HepG2 (cell line): Measurements from ENCODE around the gene OR52B2. TPM values are rescaled to one million over a fixed set of nuclear protein-coding genes. Genes with fewer than 3 reads are reported as not detected.

ENCODE experiments used
- ATAC-seq: fragments of 200-7000 bp; cut with Tn5 transposase; 3 replicates; pipeline ENCODE4 v1.9.1; 2020; ENCODE audit warnings: mild to moderate bottlenecking, moderate library complexity
- BruUV-seq: library from RNA; stranded (reverse); fragments of 400-500 nt; replicated peaks from 2 replicates; lab custom pipeline; 2021; lab: Mats Ljungman, UMichigan
- CTCF ChIA-PET: fragments of 300-600 bp; formaldehyde crosslinking; extraction: SDS; loops from one replicate; lab custom pipeline; 2021; ENCODE audit warnings: low total read pairs, inconsistent platforms, low intra/inter-chr PET ratio; lab: Yijun Ruan, JAX
- POLR2A ChIA-PET: fragments of 350-600 bp; sonication (Branson Sonifier 250); formaldehyde crosslinking; loops from one replicate; lab custom pipeline; 2020; ENCODE audit warnings: antibody characterized with exemption, inconsistent platforms; lab: Yijun Ruan, JAX
- DNase-seq: peaks from one replicate; pipeline ENCODE4 v3.0.0-alpha.2; 2015; ENCODE audit warnings: low spot score
- FAIRE-seq: peaks from 3 replicates; lab custom pipeline; 2011; peaks lifted over from hg19 to GRCh38; lab: Jason Lieb, UNC
- H2AFZ ChIP-seq: one replicate; pipeline ENCODE4 v1.6.1; 2011; ENCODE audit warnings: low read length, inconsistent platforms
- H3K27ac ChIP-seq: fragments of 300-600 bp; 3 replicates; pipeline ENCODE4 v1.8.0; 2011; ENCODE audit warnings: mixed run types, mild to moderate bottlenecking, mixed read lengths, low read length, inconsistent platforms; ENCODE audit not compliant: insufficient read depth; ENCODE audit errors: extremely low read length
- H3K27me3 ChIP-seq, 2 experiments: fragments of 200-600 bp in 1 of 2; 2 replicates in 1 of 2; 3 replicates in 1 of 2; pipeline versions ENCODE4 v1.6.0 to v1.8.0; 2011; ENCODE audit warnings: low read length in 2 of 2, mild to moderate bottlenecking in 2 of 2, moderate library complexity in 2 of 2, inconsistent platforms in 1 of 2; ENCODE audit not compliant: insufficient read depth in 2 of 2, control insufficient read depth in 1 of 2
- H3K36me3 ChIP-seq, 2 experiments: fragments of 200-600 bp in 1 of 2; replicated peaks in 1 of 2; 2 replicates in 1 of 2; 3 replicates in 1 of 2; pipeline versions ENCODE4 v1.5.1 to v1.8.0; 2011; ENCODE audit warnings: low read length in 2 of 2, inconsistent platforms in 1 of 2; ENCODE audit not compliant: insufficient read depth in 2 of 2, control insufficient read depth in 1 of 2
- H3K4me1 ChIP-seq: 2 replicates; pipeline ENCODE4 v1.5.1; 2012; ENCODE audit warnings: low read length, inconsistent platforms; ENCODE audit not compliant: insufficient read depth
- H3K4me2 ChIP-seq: 2 replicates; pipeline ENCODE4 v1.6.0; 2011; ENCODE audit warnings: low read depth, low read length, inconsistent platforms
- H3K4me3 ChIP-seq, 3 experiments: fragments of 200-600 bp in 1 of 3; sonication (generic), shearing (Covaris generic) in 1 of 3; replicated peaks in 1 of 3; 2 replicates each; pipeline ENCODE4 v1.5.1; 2011 to 2016; ENCODE audit warnings: low read length in 3 of 3, inconsistent platforms in 2 of 3, low read depth in 2 of 3, mild to moderate bottlenecking in 2 of 3, control low read depth in 1 of 3, mixed read lengths in 1 of 3; ENCODE audit not compliant: insufficient read depth in 1 of 3
- H3K79me2 ChIP-seq: one replicate; pipeline ENCODE4 v1.6.1; 2011; ENCODE audit warnings: low read length, inconsistent platforms; ENCODE audit not compliant: insufficient read depth
- H3K9ac ChIP-seq: 2 replicates; pipeline ENCODE4 v1.6.0; 2011; ENCODE audit warnings: mild to moderate bottlenecking, low read depth, low read length, inconsistent platforms; ENCODE audit not compliant: insufficient read depth
- H3K9me3 ChIP-seq: 2 replicates; pipeline ENCODE4 v1.5.1; 2012; ENCODE audit warnings: mild to moderate bottlenecking, low read length
- H4K20me1 ChIP-seq: 2 replicates; pipeline ENCODE4 v1.6.0; 2011; ENCODE audit warnings: inconsistent platforms, mild to moderate bottlenecking, low read length, moderate library complexity; ENCODE audit not compliant: insufficient read depth
- E2F1 ChIP-seq: sonication (generic); formaldehyde crosslinking; IDR thresholded peaks from 2 replicates; pipeline ENCODE4 v1.5.0; 2020; ENCODE audit warnings: missing genetic modification reagents
- FOXO4 ChIP-seq: sonication (generic); formaldehyde crosslinking; conservative IDR thresholded peaks from 2 replicates; pipeline ENCODE4 v1.8.1; 2023; ENCODE audit warnings: missing genetic modification reagents
- HNF1A ChIP-seq, 2 experiments: sonication (generic) in 1 of 2; formaldehyde crosslinking in 1 of 2; IDR thresholded peaks; 2 replicates each; pipeline versions ENCODE4 v1.4.0 to v1.6.1; 2016 to 2020; ENCODE audit warnings: borderline replicate concordance in 1 of 2, low read depth in 1 of 2, mild to moderate bottlenecking in 1 of 2, missing genetic modification reagents in 1 of 2
- HNF1B ChIP-seq: sonication (generic); formaldehyde crosslinking; IDR thresholded peaks from 2 replicates; pipeline ENCODE4 v1.5.1; 2020; ENCODE audit warnings: mild to moderate bottlenecking, moderate library complexity, missing genetic modification reagents
- NCOR1 ChIP-seq: fragments of 200-600 bp; sonication (generic); IDR thresholded peaks from 2 replicates; pipeline ENCODE4 v1.7.0; 2017; ENCODE audit warnings: antibody characterized with exemption, low read length, borderline replicate concordance
- PAXIP1 ChIP-seq: sonication (generic); formaldehyde crosslinking; conservative IDR thresholded peaks from 2 replicates; pipeline ENCODE4 v1.4.0; 2020; ENCODE audit warnings: mild to moderate bottlenecking, missing genetic modification reagents, moderate library complexity
- POGZ ChIP-seq: sonication (generic); formaldehyde crosslinking; IDR thresholded peaks from 2 replicates; pipeline ENCODE4 v1.4.0; 2020; ENCODE audit warnings: mild to moderate bottlenecking, missing genetic modification reagents
- RARA ChIP-seq: IDR thresholded peaks from 2 replicates; pipeline ENCODE4 v1.6.1; 2016; ENCODE audit warnings: missing genetic modification reagents, missing compliant biosample characterization
- SSRP1 ChIP-seq: IDR thresholded peaks from 2 replicates; pipeline ENCODE4 v1.6.1; 2016; ENCODE audit warnings: control low read depth
- WGBS: methylation state at CpG from one replicate; pipeline ENCODE4 v1.1.6; 2017; ENCODE audit warnings: low lambda C conversion rate; 5-methylcytosine and 5-hydroxymethylcytosine counted together
- in situ Hi-C: cut with HindIII; loops from 2 replicates; pipeline ENCODE4 v1.10.0; 2017; ENCODE audit warnings: low pct_unique_long_range_greater_than_20kb; ENCODE audit not compliant: extremely low pct_ligation_motif_present
- intact Hi-C: fragments of 100-400 bp; cut with micrococcal nuclease; formaldehyde crosslinking; loops from one replicate; pipeline ENCODE4 v1.10.0; 2022; ENCODE audit not compliant: unreplicated experiment
- polyA plus RNA-seq, 8 experiments: library from polyadenylated mRNA; depleted of rRNA in 3 of 8; stranded (reverse) in 7 of 8; unstranded in 1 of 8; fragments of >200 nt; fragmentation: Illumina TruSeq in 4 of 8; extraction: Trizol in 4 of 8; gene quantifications; 2 replicates each; pipeline versions ENCODE4 v1.2.1 to v1.2.3, GENCODE V29; 2011 to 2016; ENCODE audit warnings: low read depth in 4 of 8, missing spikeins in 1 of 8, mixed read lengths in 1 of 8; ENCODE audit not compliant: insufficient read depth in 1 of 8
- total RNA-seq, 5 experiments: library from RNA; depleted of rRNA; stranded (reverse); fragments of >200 nt; fragmentation: Illumina TruSeq; extraction: Trizol; gene quantifications; 2 replicates each; pipeline ENCODE4 v1.2.3, GENCODE V29; 2016; ENCODE audit warnings: low read depth in 1 of 5

Gene OR52B2
- total and polyA plus RNA-seq, 2 of the 13 experiments (the other 11 are each of a cell fraction or from before 2014, with no cell fraction given): not detected

- no peak for ATAC-seq
- BruUV-seq: no TSS peak
- FAIRE-seq: no peak
- TF ChIP-seq HNF1A (IDR thresholded peaks at IDR 0.05; ENCODE audit: low read depth) (no peak), HNF1A (CRISPR knock-in tag; IDR thresholded peaks at IDR 0.05; ENCODE audit: borderline replicate concordance) (no peak), E2F1 (CRISPR knock-in tag) (no peak), POGZ (CRISPR knock-in tag) (no peak), FOXO4 (CRISPR knock-in tag) (no peak), PAXIP1 (CRISPR knock-in tag) (no peak), SSRP1 (CRISPR knock-in tag) (no peak), RARA (CRISPR knock-in tag) (no peak), NCOR1 (no peak), HNF1B (CRISPR knock-in tag) (no peak)
Measured at GRCh38 chr11:6194065-6194581, 24.0 kb upstream of the OR52B2 start.

More at GRCh38 chr11:6194065-6194581, 24.0 kb upstream of the OR52B2 start:
- Histone ChIP-seq H3K27me3 (peaks cover 1 to 5% of the 10 kb centered on the region in 2 experiments; a peak in 3 of 5 replicates), H3K4me3 (no peak overlapping the region), H3K4me1 (no peaks in the 10 kb centered on the region), H3K9me3 (no peaks in the 10 kb centered on the region), H4K20me1 (no peaks in the 10 kb centered on the region), H2AFZ (no peak overlapping the region), H3K9ac (no peak overlapping the region), H3K4me2 (no peak overlapping the region), H3K36me3 (no peaks in the 10 kb centered on the region), H3K79me2 (no peaks in the 10 kb centered on the region), H3K27ac (no peak overlapping the region)
- CTCF ChIA-PET: no interaction called here
- 0% methylated on average over 1 of the region's 1 CpG for WGBS
- POLR2A ChIA-PET: no interaction called here
- in situ Hi-C loops (no loop called here), intact Hi-C loops (no loop called here)
- no peak for DNase-seq
